8988T (cell line): Measurements from ENCODE around the gene FSTL4.

Experiments
- DNase-seq: peaks from one replicate; pipeline ENCODE4 v3.0.0; 2011

Gene FSTL4

DNA sequence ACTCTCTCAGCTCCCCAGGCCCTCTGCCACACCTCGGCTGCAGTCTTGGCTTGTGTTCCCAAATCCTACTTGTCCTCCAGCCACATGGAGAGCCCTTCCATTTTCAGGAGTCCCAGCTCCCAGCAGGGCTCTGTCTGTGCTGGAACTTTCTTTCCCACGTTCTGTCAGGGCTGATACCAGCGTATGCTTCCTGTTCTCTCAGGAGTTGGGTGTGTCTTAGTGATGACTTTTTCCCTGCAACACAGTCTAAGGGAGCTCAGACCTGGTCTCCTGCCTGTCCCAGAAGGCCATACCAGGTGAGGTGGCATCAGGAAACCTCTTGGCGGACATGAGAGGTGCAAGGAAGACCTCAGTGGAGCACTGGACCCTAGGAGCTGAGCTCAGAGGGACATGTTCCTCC is 334.0 kb downstream of the FSTL4 start:
- DNase-seq: no peak

DNA sequence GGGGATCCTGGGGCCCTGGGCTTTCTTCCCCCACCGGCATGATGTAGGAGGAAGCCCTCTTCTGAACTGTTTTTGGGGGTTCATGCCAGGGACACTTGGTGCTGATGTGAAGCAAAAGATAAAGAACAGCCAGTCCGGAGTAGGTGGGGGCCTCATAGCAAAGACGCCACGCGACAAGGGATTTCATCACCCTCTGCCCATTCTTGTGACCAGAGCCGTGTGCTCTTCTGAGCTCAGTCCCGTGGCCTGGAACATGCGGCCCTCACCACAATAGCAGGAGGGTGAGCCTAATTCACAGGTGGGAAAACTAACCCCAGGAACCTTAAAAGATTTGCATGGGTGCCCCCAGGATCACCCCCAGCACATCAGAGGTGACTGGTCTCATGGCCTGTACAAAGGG is 334.6 kb downstream of the FSTL4 start:
- DNase-seq: no peak

DNA sequence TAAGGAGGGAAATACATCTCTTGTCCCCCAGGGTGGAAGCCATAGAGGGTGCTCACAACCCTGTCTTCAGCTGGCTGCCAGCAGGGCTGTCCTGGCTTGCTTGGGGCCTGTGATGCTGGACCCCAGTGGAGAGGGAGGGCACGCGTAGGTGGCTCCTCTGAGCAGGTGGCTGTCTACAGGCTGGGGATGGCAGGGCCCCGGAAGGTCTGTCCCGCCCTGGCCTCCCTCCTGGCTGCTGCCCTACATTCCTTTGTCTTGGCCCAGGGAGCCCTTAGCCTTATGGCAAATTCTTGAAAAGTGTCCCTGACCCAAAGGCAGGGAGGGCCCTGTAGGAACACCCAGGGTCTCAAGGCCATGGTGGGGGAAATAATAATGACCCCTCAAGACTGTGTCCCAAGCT is 336.2 kb downstream of the FSTL4 start:
- DNase-seq: no peak

DNA sequence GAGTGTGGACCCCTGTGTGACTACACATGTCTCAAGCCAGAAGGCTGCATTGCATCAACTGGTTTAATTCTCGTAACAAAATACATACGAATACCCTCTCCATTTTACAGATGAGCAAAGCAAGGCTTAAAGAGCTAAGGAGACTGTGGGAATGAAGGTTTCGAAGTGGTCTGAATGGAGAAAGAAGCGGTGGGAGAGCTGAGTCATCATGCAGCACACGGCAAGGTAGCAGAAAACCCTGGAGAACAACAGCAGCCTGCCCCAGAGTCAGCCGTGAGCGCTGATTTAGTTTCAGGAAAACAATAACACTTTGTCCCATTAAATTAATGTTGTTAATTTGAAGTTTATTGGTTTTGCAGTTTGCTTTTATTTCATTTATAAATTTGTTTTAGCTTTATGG is 336.7 kb downstream of the FSTL4 start:
- DNase-seq: no peak

DNA sequence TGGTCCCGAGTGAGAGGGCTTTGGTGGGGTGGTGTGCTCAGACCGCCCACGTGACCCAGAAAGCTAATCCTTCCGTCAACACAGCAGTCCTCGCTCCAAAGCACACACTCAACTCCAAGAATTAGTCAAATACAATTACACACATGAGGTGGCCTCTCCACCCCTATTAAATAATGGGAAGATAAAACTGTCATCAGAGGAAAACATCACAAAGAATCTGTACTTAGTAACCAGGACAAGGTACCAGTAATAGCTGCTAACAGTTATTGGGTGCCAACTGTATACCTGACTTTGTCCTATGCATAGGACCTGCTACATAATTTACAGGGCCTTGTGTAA is 337.8 kb downstream of the FSTL4 start:
- DNase-seq: no peak

DNA sequence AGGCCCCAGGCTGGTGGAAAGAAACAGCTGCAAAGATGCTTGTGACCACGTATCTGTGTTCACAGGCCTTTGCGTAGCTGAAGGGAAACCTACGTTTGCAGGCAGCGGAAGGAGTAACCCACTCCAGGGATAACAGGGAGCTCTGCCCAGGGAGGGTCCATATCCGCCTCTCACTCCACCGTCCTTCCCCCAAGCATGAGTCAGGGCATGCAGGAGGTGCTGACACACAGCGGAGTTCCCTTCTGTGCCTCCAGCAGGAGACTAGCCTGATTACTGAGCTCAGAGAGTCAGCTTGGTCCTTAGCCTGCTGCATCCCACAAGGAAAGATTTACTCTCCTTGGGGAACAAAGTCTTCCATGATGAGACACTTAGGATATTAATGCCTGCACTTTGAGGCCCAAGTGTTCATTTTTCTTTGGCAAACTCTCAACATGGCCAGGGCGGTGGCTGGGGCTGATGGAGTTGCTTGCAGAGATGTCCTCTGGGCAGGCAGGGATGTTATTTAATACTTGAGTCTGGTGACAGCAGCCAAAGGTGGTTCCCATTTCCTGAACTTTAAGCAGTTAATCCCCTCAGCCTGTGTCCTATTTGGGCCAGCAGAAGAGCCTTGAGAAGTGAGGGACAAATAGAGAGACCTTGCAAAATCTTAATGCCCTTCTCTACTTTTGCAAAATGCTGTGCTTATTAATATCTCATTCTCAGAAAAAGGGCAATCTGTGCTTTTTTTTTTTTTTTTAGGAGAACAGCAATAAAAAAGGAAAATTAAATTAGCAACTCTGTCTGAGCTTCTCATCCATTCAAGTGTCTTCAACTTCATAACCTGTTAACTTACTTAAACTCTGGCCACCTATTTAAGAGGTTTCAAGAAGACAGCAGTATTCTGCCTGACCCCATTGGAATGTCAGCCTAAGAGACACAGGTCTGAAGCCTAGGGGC is 338.4 kb downstream of the FSTL4 start:
- no peak for DNase-seq

DNA sequence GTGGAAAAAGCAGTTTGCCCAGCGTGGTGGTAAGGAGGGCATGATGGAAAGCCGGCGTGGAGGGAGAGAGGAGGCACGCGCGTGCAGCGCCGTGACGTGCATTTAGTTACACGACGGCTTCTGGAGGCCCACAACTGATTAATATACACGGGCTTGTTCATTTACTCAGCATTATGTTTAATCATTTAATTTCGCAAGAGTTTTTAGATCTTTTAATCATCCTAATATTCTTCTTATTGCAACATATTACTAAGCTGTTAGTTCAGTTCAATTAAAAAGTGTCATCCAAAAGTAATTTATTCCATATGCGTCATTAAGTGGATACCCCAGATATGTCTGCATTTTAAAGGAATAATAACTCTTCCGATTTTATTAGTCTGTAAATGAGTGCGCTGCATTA is 340.0 kb downstream of the FSTL4 start:
- DNase-seq: no peak

DNA sequence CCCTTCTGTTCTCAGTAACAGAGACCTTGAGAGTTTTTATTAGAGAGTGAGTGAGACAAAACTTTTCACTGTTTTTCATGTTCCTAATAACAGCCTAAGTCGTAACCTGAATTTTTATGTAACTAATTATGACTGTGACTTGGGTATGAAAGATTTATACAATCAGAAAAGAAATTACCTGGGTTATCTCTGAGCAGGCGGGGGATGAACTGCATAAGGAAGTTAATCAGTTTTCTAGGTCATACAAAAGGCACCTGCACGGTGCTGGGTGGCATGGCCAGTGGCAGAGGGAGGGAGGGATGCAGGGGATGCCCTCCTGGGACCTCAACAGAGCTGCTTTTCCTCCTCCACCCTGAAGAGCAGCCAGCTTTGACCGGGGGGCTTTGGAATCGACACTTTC is 340.7 kb downstream of the FSTL4 start:
- no peak for DNase-seq

DNA sequence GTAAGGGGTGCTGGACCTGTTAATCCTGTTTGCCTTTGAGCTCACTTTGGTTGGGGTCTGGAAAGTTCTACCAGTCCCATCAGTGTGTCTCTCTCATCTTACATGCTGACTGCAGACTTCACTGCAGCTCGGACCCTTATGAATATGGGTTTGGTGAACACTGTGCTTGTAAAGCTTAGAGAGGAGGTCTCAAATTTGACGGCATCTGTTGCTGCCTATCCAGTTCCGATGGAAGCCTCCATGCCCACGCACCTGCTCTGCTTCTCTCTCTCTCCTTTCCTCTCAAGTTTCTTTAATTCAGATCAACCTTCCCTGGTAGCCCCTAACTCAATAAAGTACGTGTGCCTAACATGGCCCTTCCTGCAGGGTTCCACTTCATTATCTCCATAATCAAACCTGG is 342.6 kb downstream of the FSTL4 start:
- no peak for DNase-seq

DNA sequence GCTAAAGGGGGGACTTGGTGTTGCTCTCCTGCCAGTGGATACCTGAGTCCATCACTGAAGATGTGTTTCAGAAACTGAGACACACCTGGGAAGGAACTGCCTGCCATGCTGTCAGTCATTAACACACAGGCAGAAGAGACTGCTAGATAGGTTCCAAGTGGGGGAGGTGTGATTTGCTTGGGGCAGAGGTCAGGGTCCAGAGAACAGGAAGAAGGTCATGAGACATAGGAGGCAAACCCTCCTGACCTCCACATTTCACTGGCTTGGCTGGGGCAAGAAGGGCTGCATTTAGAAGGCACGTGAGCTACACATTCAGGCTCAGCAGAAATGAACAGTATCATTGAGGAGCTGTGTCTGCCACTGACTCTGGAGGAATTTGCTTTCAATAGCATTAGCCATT is 344.7 kb downstream of the FSTL4 start:
- DNase-seq: no peak

DNA sequence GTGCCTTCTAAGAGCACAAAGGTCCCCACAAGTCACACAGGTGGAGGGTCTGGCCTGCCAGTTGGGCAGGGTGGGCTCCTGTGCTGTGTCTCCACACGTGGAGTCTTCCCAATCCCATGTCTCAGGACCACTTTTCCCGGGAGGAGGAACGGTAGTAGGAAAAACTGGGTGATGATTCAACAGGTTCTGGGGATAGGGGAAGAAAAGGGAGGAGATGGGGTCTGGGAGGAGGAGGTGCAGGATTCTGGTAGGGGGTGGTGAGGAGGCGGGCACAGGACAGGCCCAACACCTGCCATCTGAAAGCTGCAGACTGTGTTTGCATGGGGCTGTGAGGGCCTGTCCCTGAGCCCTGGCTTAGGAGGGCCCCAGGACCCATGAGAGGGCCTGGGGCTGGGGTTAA is 345.4 kb downstream of the FSTL4 start:
- no peak for DNase-seq

DNA sequence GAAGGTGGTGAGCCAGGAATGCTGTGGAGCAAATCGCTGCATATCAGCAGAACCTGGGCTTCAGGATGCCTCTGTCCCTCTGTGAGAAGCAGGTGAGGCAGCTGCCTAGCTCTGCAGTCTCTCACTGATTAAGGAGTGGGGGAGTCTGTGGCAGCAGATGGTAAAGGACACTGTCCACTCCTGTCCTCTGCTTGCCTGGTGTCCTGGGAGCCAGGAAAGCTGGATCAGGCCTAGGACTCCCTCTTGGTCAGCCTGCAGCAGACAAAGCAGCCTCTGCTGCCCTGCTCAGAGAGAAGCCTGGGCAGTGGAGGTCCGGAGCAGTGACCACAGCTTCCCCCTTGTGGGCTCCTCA is 345.8 kb downstream of the FSTL4 start:
- DNase-seq: no peak

DNA sequence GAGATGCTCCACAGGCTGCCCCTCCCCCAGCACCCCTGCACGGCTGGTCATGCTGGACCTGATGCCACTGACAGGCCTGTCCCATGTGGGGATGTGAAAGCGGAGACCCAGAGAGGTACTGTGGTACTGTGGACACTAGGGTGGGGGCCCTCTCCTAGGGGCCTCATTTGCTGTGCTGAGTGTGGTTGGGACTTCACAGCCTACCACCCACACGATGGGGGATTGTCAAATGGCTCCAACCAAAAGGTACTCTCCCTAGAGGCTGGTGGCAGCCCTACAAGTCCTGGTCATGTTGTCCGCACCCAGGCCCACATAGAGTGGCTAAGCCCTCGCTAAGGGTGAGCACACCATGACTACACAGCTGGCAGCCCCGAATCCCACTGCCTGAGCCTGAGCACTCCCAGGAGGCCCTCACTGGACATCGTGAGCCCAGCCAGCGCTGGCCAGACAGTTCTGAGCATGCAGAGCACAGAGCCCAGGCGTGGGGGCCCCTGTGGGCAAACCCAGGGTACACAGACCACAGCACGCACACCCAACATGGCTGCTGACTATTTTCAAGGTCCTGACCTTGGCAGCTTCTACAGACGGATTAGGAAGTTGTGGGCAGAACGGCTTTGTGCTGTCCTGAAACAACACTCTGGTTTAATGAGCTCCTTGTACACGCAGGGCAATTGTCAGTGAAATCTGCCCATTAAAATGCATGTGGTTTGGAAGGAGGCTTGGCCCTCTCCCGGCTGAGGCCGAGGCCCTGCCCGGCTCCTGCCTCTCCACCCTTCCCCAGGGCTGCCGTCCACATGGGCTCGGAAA is 346.4 kb downstream of the FSTL4 start:
- DNase-seq: no peak

DNA sequence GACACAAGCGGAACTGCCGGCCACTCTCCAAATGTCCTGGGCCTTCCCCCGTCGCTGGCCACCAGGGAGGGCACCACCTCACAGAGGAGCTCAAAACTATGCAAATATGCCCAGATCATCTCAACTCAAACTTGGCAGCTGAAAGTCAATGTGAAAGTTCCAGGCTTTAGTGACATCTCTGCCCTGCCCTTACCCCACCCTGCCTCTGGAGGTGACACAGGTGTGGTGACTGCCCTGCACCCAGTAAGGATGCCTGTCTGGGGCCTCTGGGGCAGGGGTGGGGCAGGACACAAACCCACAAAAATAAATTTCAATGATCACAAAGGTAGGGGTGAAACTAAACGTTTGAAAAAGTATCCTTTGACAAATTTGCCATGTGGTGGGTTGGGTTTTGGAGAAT is 347.1 kb downstream of the FSTL4 start:
- no peak for DNase-seq

DNA sequence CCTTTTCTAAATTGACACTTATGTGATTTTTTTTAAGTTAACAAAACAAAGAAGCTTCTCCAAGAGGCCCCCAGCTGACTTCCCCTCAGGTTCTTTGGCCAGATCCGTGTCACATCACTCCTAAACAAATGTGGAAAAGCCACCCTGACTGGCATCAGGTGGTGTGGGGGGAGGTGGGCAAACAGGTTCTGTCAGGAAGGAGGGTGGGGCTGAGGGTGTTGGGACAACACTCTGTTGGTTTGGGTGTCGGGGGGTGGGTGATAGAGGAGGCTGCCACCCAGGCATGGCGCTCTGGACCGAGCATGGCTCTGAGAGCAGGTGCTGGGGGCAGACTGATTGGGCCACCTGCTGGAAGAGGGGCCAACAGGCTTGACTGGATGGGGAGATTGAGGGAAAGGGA is 349.7 kb downstream of the FSTL4 start:
- no peak for DNase-seq

DNA sequence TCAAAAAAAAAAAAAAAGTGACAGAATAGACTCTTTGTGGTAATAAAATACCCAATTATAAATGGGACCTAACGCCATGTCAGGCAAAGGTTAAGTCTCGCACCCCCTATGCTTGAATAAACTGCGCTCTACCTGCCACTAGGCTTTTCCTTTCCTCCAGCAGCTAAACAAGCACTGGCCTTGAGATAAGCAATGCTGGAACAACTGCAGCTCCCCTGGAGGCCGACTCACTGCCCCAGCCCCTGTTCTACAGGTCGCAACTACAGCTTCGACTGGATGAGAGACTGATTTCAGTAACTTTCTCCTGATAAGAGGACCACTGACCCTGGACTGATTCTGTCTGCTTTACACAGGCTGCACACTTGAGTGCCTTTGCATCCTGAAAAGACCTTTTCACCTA is 350.3 kb downstream of the FSTL4 start:
- no peak for DNase-seq

DNA sequence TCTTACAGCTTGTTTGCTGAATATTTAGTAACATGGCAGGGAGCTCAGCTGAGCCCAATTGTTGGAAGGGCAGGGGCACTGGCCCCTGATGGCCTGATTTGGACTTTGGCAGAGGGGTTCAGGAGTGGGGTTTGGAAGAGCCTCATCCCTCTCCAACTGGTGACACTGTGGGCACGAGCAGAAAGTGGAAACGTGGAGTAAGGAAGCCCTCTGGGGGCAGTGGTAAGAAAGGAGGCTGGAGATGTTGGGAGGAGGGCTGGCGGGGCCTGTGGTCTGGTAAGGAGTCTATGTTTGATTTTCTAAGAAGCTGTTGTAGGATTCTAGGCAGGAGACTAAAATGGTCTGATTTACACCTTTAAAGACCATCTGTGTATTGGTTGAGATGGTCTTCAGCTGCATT is 351.6 kb downstream of the FSTL4 start:
- no peak for DNase-seq

DNA sequence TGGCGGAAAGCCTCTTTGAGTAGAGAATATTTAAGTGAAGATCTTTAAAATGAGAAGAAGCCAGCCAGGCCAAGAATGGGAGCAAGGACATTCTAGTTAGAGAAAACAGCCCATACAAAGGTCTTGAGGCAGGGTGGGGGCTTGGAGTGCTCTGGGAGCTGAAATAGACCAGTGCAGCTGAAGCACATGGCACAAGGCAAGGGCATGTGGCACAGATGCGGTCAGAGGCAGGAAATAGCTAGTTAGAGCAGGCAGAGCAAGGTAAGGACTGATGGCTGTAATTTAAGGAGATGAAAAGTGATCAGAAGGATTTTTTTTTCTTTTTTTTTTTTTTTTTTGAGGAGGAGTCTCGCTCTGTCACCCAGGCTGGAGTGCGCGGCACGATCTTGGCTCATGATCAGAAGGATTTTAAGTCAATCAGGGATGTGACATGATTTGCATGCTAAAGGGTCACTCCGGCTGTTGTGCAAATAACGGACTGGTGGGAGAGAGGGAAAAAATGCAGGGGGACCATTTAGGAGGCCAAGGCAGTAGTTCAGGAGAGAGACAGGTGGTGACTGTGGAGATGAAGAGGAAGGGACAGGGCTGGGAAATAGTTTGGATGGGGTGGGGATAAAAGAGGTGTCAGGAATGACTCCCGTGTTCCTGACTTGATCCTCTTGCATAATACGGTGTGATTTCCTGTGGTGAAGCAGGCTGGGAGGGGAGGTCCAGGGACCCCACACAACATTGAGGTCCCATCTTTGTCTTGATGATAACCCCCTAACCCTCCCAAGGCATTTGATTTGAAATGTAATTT is 352.9 kb downstream of the FSTL4 start:
- DNase-seq: no peak

DNA sequence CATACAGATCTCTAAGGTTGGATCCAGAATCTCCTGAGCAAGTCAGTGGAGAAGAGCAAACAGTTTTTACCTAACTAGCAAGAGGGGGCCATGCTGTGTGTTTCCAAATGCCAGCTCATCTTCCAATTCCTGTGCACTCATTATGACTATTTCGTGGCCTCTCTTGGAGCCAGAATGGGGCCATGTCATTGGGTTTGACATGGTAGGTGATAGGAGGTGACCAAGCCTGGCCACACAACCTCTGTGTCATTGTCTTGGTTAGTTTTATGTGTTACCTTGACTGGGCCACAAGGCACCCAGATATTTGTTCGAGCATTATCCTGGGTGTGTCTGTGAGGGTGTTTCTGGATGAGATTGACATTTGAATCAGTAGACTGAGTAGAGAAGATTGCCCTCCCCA is 354.4 kb downstream of the FSTL4 start:
- no peak for DNase-seq

DNA sequence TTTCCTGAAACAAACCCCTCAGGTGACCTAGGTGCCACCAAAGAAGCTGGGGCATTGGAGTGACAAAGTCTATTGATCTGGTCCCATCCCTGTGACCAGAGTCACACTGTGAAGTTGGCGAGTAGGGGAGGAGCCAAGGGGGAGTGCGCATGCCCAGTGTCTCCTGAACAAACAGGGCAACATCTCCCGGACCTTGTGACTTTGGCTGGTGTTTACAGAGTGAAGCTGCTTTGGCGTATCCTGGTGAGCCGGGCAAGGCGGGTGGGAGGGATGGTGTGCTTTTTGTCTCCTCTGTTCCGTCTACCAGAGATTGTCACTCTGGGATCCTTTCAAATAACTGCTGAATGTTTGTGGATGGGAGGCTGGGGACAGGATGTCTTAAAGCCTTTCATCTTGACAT is 356.1 kb downstream of the FSTL4 start:
- DNase-seq: no peak

DNA sequence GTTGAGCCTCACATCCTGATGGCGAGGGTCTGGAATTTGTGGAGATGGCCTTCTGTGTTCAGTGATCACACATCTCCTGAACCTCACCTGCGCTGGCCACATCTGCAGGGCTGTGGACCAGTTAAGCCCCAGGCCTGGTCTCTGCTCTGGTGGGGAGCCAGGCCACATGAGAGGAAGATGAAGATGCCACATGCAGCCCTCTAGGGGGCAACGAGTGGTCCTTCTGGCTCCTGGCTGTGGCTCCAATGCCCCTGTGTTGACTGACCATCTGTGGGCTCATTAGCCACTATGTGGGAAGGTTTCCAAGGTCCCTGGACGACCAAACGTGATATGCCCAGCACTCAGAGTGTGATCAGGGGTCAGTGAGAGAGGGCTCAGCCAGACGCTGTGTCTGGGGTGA is 357.5 kb downstream of the FSTL4 start:
- DNase-seq: no peak

DNA sequence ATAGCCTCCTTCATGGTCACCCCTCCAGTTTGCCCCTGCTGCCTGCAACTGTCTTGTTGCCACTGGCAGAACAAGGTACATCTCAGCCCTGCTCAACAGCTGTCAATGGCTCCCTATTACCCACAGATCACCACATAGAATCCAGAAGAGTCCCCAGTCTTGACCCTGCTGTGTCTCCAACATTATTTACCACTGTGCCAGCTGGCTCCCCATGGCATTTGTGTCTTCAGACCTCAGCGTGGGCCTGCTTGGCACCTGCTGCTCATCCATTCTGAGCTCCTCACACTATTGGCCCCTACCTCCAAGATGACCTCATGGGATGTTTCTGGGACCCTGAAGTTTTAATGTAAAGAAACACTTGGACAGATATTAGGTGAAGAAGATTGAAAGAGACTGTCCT is 358.7 kb downstream of the FSTL4 start:
- no peak for DNase-seq

DNA sequence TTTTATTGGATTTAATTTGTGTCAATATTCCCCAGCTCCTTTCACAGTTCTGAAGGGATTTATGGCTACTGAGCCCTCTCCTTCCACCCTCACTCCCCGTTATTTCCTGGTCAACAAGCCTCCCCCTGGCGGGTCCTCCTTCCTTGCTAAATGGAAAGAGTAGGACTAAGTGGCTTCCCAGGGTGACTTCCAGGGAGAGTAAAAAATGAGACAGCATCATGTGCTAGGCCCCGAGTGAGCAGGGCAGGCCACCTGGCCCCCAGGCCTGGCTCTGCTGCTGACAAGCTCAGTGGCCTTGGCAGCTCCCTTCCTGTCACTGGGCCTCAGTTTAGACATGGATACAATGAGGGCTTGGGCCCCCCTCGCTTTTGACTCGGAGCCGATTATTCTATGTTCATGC is 359.3 kb downstream of the FSTL4 start:
- DNase-seq: no peak

DNA sequence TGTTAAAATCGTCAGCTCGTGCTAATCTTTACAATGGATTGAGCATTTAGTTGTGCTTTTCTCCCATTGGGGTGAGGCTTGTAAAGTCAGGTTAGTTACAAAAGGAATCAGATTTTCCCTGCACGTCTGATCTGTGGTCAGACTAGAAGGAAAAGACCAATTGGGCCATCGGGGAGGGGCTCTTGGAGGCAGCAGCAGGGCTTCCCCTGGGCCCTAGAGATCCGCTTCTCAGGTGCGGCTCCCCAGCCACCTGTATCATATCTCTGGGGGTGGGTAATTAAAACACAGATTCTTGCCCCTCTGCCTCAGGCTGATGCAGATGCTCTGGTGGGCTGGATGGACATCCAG is 360.2 kb downstream of the FSTL4 start:
- DNase-seq: no peak
